GM18868 (cell line): ENCODE data around the gene NAGS.
"Not testable (repeated sequence)": the region's sequence is repeated elsewhere in the genome, so short reads cannot be mapped to it uniquely, and the experiment has no call there.

ENCODE experiments used
- ATAC-seq: cut with Tn5 transposase; IDR thresholded peaks from one replicate; pipeline ENCODE4 v1.9.1; 2021; ENCODE audit warnings: mild to moderate bottlenecking, moderate library complexity; ENCODE audit not compliant: unreplicated experiment

Gene NAGS

GRCh38 chr17:43983515-43984411, 20.7 kb upstream of the NAGS start:
- ATAC-seq = no peak

- ATAC-seq = no peak
Measured at GRCh38 chr17:43984521-43984920, 19.9 kb upstream of the NAGS start.

- ATAC-seq = no peak
Measured at GRCh38 chr17:43986225-43986981, 18.0 kb upstream of the NAGS start.

- ATAC-seq = no peak
Measured at GRCh38 chr17:43987131-43988021, 17.0 kb upstream of the NAGS start.

- no peak for ATAC-seq
Measured at GRCh38 chr17:43988301-43988700, 16.1 kb upstream of the NAGS start.

- ATAC-seq = no peak
Measured at GRCh38 chr17:43992641-43993040, 11.8 kb upstream of the NAGS start.

- no peak for ATAC-seq
Measured at GRCh38 chr17:43994272-43995149, 9.9 kb upstream of the NAGS start.

- ATAC-seq = no peak
Measured at GRCh38 chr17:43995150-43995471, 9.3 kb upstream of the NAGS start.

- ATAC-seq = not testable (repeated sequence)
Measured at GRCh38 chr17:43997180-43997579, 7.2 kb upstream of the NAGS start.

- no peak for ATAC-seq
Measured at GRCh38 chr17:43998552-43998951, 5.9 kb upstream of the NAGS start.

GRCh38 chr17:43999024-43999423, 5.4 kb upstream of the NAGS start:
- no peak for ATAC-seq

- no peak for ATAC-seq
Measured at GRCh38 chr17:44000141-44000860, 4.1 kb upstream of the NAGS start.

- ATAC-seq = no peak
Measured at GRCh38 chr17:44000871-44001460, 3.5 kb upstream of the NAGS start.

GRCh38 chr17:44001461-44001920, 2.9 kb upstream of the NAGS start:
- ATAC-seq = no peak

- ATAC-seq = no peak
Measured at GRCh38 chr17:44002141-44002848, 2.1 kb upstream of the NAGS start.

- ATAC-seq = no peak
Measured at GRCh38 chr17:44004761-44005526, 522 bp downstream of the NAGS start.

- ATAC-seq = no peak
Measured at GRCh38 chr17:44005527-44006271, 1.3 kb downstream of the NAGS start.
